Panc1 (cell line): ENCODE measurements around the gene CHRDL2. TPM values are rescaled to one million over a fixed set of nuclear protein-coding genes. Genes with fewer than 3 reads are reported as not detected.

ENCODE experiments used
- ATAC-seq: fragments of 200-7000 bp; cut with Tn5 transposase; 2 replicates; pipeline ENCODE4 v1.9.1; 2020; ENCODE audit warnings: mild to moderate bottlenecking, moderate library complexity
- BruUV-seq: library from RNA; stranded (reverse); fragments of 400-500 nt; replicated peaks from 2 replicates; lab custom pipeline; 2021; lab: Mats Ljungman, UMichigan
- CTCF ChIA-PET: fragments of 300-600 bp; sonication (Branson Sonifier 250); formaldehyde crosslinking; loops from one replicate; lab custom pipeline; 2022; ENCODE audit warnings: antibody characterized with exemption; lab: Charles Lee
- POLR2A ChIA-PET: fragments of 300-600 bp; sonication (Branson Sonifier 250); formaldehyde crosslinking; loops from one replicate; lab custom pipeline; 2022; ENCODE audit warnings: antibody characterized with exemption; lab: Charles Lee
- DNase-seq: peaks from one replicate; pipeline ENCODE4 v3.0.0-alpha.2; 2010; ENCODE audit warnings: low read depth, low spot score
- H3K27ac ChIP-seq: 2 replicates; pipeline ENCODE4 v1.5.1; 2011; ENCODE audit warnings: mild to moderate bottlenecking, low read length, inconsistent platforms
- H3K27me3 ChIP-seq: fragments of 200-500 bp; sonication (Bioruptor generic); 2 replicates; pipeline ENCODE4 v1.6.0; 2014; ENCODE audit warnings: low read length, inconsistent platforms; ENCODE audit not compliant: control insufficient read depth, insufficient read depth
- H3K36me3 ChIP-seq: fragments of 200-500 bp; sonication (Bioruptor generic); 2 replicates; pipeline ENCODE4 v1.5.1; 2014; ENCODE audit warnings: inconsistent platforms, mild to moderate bottlenecking, low read length, moderate library complexity; ENCODE audit not compliant: control insufficient read depth, insufficient read depth
- H3K4me1 ChIP-seq: 2 replicates; pipeline ENCODE4 v1.5.1; 2011; ENCODE audit warnings: inconsistent platforms, mild to moderate bottlenecking, low read length, moderate library complexity; ENCODE audit not compliant: control insufficient read depth, insufficient read depth
- H3K4me3 ChIP-seq, 2 experiments: 2 replicates each; pipeline ENCODE4 v1.5.1; 2011 to 2012; ENCODE audit warnings: low read depth in 2 of 2, low read length in 2 of 2, mild to moderate bottlenecking in 2 of 2, inconsistent platforms in 1 of 2, moderate library complexity in 1 of 2
- H3K9me3 ChIP-seq: fragments of 200-500 bp; sonication (Bioruptor generic); 2 replicates; pipeline ENCODE4 v1.5.1; 2014; ENCODE audit warnings: low read depth, mild to moderate bottlenecking, inconsistent platforms, low read length, moderate library complexity; ENCODE audit not compliant: control insufficient read depth, insufficient read depth
- POLR2AphosphoS5 ChIP-seq: IDR thresholded peaks from 2 replicates; pipeline ENCODE4 v1.6.1; 2012; ENCODE audit warnings: mild to moderate bottlenecking, low read depth, low read length, moderate library complexity
- REST ChIP-seq, 2 experiments: IDR thresholded peaks; 2 replicates each; pipeline ENCODE4 v1.6.1; 2011 to 2012; ENCODE audit warnings: low read depth in 2 of 2, control low read depth in 1 of 2, low read length in 1 of 2, mild to moderate bottlenecking in 1 of 2, moderate library complexity in 1 of 2; ENCODE audit not compliant: insufficient read depth in 1 of 2
- SIN3A ChIP-seq: IDR thresholded peaks from 2 replicates; pipeline ENCODE4 v1.6.1; 2012; ENCODE audit warnings: low read depth, mild to moderate bottlenecking, low read length, moderate library complexity, borderline replicate concordance; ENCODE audit not compliant: insufficient read depth
- TCF7L2 ChIP-seq: IDR thresholded peaks from 2 replicates; pipeline ENCODE4 v1.6.1; 2011; ENCODE audit warnings: mild to moderate bottlenecking, low read depth, low read length, inconsistent platforms
- in situ Hi-C: cut with HindIII; loops from 2 replicates; pipeline ENCODE4 v1.10.0; 2016; ENCODE audit warnings: low sequenced_read_pairs, low pct_unique_long_range_greater_than_20kb
- intact Hi-C: fragments of 100-400 bp; cut with micrococcal nuclease; formaldehyde crosslinking; loops from one replicate; pipeline ENCODE4 v1.10.0; 2022; ENCODE audit not compliant: unreplicated experiment
- total RNA-seq: library from RNA; stranded (reverse); gene quantifications from one replicate; pipeline ENCODE4 v1.2.1, GENCODE V29; 2021; ENCODE audit not compliant: unreplicated experiment
- TF ChIP-seq, protein P1 (sequence below): fragments of 450-650 bp; IDR thresholded peaks from 2 replicates; pipeline ENCODE4 v1.5.1; 2017; ENCODE audit warnings: mild to moderate bottlenecking

CHRDL2 gene
- total RNA-seq, 1 experiment from 2014 or later = 0.15 TPM

GRCh38 chr11:74693531-74693930 lies 37.7 kb downstream of the CHRDL2 start:
- ChIA-PET POLR2A (interaction anchor here (0.5 kb wide), 1 partner anchor 602 kb away, joined by 4 read pairs; no protein-coding TSS in a partner anchor), CTCF (interaction anchor here (2.6 kb wide), 1 partner anchor 8 kb away, joined by 13 read pairs; no protein-coding TSS in a partner anchor)
- ATAC-seq (no peak), DNase-seq (no peak)
- Histone ChIP-seq H3K36me3 (no peaks in the 10 kb centered on the region), H3K9me3 (no peaks in the 10 kb centered on the region), H3K27me3 (no peaks in the 10 kb centered on the region), H3K4me3 (no peak overlapping the region), H3K27ac (no peak overlapping the region), H3K4me1 (no peaks in the 10 kb centered on the region)
- TF ChIP-seq REST (IDR thresholded peaks at IDR 0.05; ENCODE audit: insufficient read depth in 1 of 2, low read depth in 2 of 2, low read length in 1 of 2) (no peak), SIN3A (no peak), TCF7L2 (no peak), POLR2AphosphoS5 (no peak)
- TF ChIP-seq, protein P1, sequence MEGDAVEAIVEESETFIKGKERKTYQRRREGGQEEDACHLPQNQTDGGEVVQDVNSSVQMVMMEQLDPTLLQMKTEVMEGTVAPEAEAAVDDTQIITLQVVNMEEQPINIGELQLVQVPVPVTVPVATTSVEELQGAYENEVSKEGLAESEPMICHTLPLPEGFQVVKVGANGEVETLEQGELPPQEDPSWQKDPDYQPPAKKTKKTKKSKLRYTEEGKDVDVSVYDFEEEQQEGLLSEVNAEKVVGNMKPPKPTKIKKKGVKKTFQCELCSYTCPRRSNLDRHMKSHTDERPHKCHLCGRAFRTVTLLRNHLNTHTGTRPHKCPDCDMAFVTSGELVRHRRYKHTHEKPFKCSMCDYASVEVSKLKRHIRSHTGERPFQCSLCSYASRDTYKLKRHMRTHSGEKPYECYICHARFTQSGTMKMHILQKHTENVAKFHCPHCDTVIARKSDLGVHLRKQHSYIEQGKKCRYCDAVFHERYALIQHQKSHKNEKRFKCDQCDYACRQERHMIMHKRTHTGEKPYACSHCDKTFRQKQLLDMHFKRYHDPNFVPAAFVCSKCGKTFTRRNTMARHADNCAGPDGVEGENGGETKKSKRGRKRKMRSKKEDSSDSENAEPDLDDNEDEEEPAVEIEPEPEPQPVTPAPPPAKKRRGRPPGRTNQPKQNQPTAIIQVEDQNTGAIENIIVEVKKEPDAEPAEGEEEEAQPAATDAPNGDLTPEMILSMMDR = no peak
- intact Hi-C loops = no loop called here
- no TSS peak for BruUV-seq
- in situ Hi-C loops = no loop called here

GRCh38 chr11:74691755-74692154 lies 39.5 kb downstream of the CHRDL2 start:
- intact Hi-C loops (no loop called here), in situ Hi-C loops (no loop called here)
- POLR2A ChIA-PET = no interaction called here
- H3K9me3 ChIP-seq = no peaks in the 10 kb centered on the region
- ATAC-seq (no peak), DNase-seq (no peak)
- H3K36me3 ChIP-seq = no peaks in the 10 kb centered on the region
- no peaks in the 10 kb centered on the region for H3K4me1 ChIP-seq
- no peaks in the 10 kb centered on the region for H3K27me3 ChIP-seq
- no peak overlapping the region for H3K27ac ChIP-seq
- TF ChIP-seq REST (IDR thresholded peaks at IDR 0.05; ENCODE audit: insufficient read depth in 1 of 2, low read depth in 2 of 2, low read length in 1 of 2) (no peak), SIN3A (no peak), TCF7L2 (no peak), POLR2AphosphoS5 (no peak)
- TF ChIP-seq, protein P1 = no peak
- H3K4me3 ChIP-seq = no peak overlapping the region
- CTCF ChIA-PET = interaction anchor here (2.6 kb wide), 1 partner anchor 10 kb away, joined by 13 read pairs; no protein-coding TSS in a partner anchor
- no TSS peak for BruUV-seq
